Uterus (tissue), 2 donors: ENCODE results near the gene NUBPL.

ENCODE experiments used
- POLR2A ChIP-seq, 2 donors: fragments of 450-650 bp; IDR thresholded peaks; one replicate each; pipeline ENCODE4 v1.6.1; 2016; ENCODE audit warnings: antibody characterized with exemption in 2 of 2, mild to moderate bottlenecking in 1 of 2, moderate library complexity in 1 of 2
- TF ChIP-seq, protein P1 (sequence below), 4 experiments: fragments of 200-600 bp in 2 of 4; fragments of 450-650 bp in 2 of 4; sonication (generic) in 2 of 4; IDR thresholded peaks; one replicate each; pipeline ENCODE4 v1.5.1; 2016 to 2019; ENCODE audit warnings: antibody characterized with exemption in 4 of 4, mild to moderate bottlenecking in 2 of 4, moderate library complexity in 1 of 4

DNA sequence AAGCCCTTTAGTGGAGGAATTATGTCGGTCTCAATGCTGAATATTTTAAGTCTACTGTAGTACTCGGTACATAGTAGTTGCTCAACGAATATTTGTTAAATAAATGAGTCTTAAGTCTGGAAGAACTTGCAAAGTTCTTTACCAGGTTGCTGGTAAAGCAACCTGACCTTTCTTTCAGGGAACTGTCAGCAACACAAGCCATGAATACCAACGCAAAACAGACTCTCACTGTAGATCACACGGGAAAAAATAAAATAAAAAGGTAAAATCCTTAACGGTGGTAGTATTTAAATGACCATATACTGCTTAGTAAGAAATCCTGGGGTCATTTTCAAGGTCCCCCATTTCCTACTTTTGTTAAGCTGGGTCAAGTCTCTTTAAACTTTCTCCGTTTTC is 447 bp upstream of the NUBPL start:
- TF ChIP-seq, protein P1, sequence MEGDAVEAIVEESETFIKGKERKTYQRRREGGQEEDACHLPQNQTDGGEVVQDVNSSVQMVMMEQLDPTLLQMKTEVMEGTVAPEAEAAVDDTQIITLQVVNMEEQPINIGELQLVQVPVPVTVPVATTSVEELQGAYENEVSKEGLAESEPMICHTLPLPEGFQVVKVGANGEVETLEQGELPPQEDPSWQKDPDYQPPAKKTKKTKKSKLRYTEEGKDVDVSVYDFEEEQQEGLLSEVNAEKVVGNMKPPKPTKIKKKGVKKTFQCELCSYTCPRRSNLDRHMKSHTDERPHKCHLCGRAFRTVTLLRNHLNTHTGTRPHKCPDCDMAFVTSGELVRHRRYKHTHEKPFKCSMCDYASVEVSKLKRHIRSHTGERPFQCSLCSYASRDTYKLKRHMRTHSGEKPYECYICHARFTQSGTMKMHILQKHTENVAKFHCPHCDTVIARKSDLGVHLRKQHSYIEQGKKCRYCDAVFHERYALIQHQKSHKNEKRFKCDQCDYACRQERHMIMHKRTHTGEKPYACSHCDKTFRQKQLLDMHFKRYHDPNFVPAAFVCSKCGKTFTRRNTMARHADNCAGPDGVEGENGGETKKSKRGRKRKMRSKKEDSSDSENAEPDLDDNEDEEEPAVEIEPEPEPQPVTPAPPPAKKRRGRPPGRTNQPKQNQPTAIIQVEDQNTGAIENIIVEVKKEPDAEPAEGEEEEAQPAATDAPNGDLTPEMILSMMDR (IDR thresholded peaks at IDR 0.05) = no peak
- TF ChIP-seq POLR2A (IDR thresholded peaks at IDR 0.05) = no peak
